Hepatocyte (in vitro differentiated cells): ENCODE data around the gene LAMC2. TPM values are rescaled to one million over a fixed set of nuclear protein-coding genes. Genes with fewer than 3 reads are reported as not detected.

Source experiments
- DNase-seq: peaks from one replicate; pipeline ENCODE4 v3.0.0-alpha.2; 2016; ENCODE audit warnings: low spot score
- H2AFZ ChIP-seq: fragments of 200-600 bp; sonication (generic); 2 replicates; pipeline ENCODE4 v1.6.0; 2016; ENCODE audit warnings: antibody characterized with exemption, mild to moderate bottlenecking
- H3K27ac ChIP-seq: fragments of 200-600 bp; sonication (generic); 2 replicates; pipeline ENCODE4 v1.5.1; 2016; ENCODE audit warnings: mild to moderate bottlenecking
- H3K27me3 ChIP-seq: fragments of 200-600 bp; sonication (generic); 2 replicates; pipeline ENCODE4 v1.6.1; 2016
- H3K36me3 ChIP-seq: fragments of 200-600 bp; sonication (generic); replicated peaks from 2 replicates; pipeline ENCODE4 v1.5.1; 2016; ENCODE audit warnings: low read depth; ENCODE audit not compliant: insufficient read depth
- H3K4me1 ChIP-seq: fragments of 200-600 bp; sonication (generic); 2 replicates; pipeline ENCODE4 v1.5.1; 2016; ENCODE audit warnings: mild to moderate bottlenecking, moderate library complexity; ENCODE audit not compliant: insufficient read depth
- H3K4me2 ChIP-seq: fragments of 200-600 bp; sonication (generic); 2 replicates; pipeline ENCODE4 v1.6.0; 2016
- H3K4me3 ChIP-seq: fragments of 200-600 bp; sonication (generic); 2 replicates; pipeline ENCODE4 v1.5.1; 2016; ENCODE audit warnings: mild to moderate bottlenecking
- H3K79me2 ChIP-seq: fragments of 200-600 bp; sonication (generic); 2 replicates; pipeline ENCODE4 v1.6.0; 2017; ENCODE audit warnings: mild to moderate bottlenecking
- H3K9me2 ChIP-seq: fragments of 200-600 bp; sonication (generic); replicated peaks from 2 replicates; pipeline ENCODE4 v1.6.0; 2017; ENCODE audit warnings: mild to moderate bottlenecking; ENCODE audit not compliant: insufficient read depth
- H3K9me3 ChIP-seq: fragments of 200-600 bp; sonication (generic); 2 replicates; pipeline ENCODE4 v1.5.1; 2016; ENCODE audit warnings: low read depth, mild to moderate bottlenecking
- H4K20me1 ChIP-seq: fragments of 200-600 bp; sonication (generic); 2 replicates; pipeline ENCODE4 v1.6.0; 2016; ENCODE audit warnings: mild to moderate bottlenecking; ENCODE audit not compliant: insufficient read depth, poor library complexity, severe bottlenecking
- CTCF ChIP-seq: fragments of 200-600 bp; sonication (generic); IDR thresholded peaks from 2 replicates; pipeline ENCODE4 v1.5.1; 2016; ENCODE audit warnings: antibody characterized with exemption, mild to moderate bottlenecking; ENCODE audit not compliant: poor library complexity
- EZH2 ChIP-seq: fragments of 200-600 bp; sonication (generic); IDR thresholded peaks from 2 replicates; pipeline ENCODE4 v1.6.1; 2016; ENCODE audit warnings: antibody characterized with exemption, mild to moderate bottlenecking, borderline replicate concordance
- EZH2phosphoT487 ChIP-seq: fragments of 200-600 bp; sonication (generic); IDR thresholded peaks from one replicate; pipeline ENCODE4 v1.6.1; 2018; ENCODE audit warnings: antibody characterized with exemption, mild to moderate bottlenecking, low read depth, moderate library complexity; ENCODE audit not compliant: unreplicated experiment, severe bottlenecking
- WGBS: methylation state at CpG from one replicate; pipeline ENCODE4 v1.1.6; 2016; ENCODE audit warnings: low lambda C conversion rate; ENCODE audit errors: missing lambda C conversion rate; 5-methylcytosine and 5-hydroxymethylcytosine counted together
- polyA plus RNA-seq: library from polyadenylated mRNA; unstranded; fragments of >200 nt; fragmentation: Nextera tagmentation; extraction: Ambion mirVana; gene quantifications from 2 replicates; pipeline ENCODE4 v1.2.1, GENCODE V29; 2016
- total RNA-seq: library from RNA; depleted of rRNA; stranded (reverse); fragments of >200 nt; gene quantifications from 2 replicates; pipeline ENCODE4 v1.2.3, GENCODE V29; 2014

Gene LAMC2
- total and polyA plus RNA-seq, 2 experiments from 2014 or later, result 45.3 to 76.3 TPM

GRCh38 chr1:183188240-183188639, 2.2 kb downstream of the LAMC2 start:
- Histone ChIP-seq H3K27me3 (no peaks in the 10 kb centered on the region), H3K4me1 (no peaks in the 10 kb centered on the region), H3K9me2 (no peaks in the 10 kb centered on the region), H3K36me3 (no peaks in the 10 kb centered on the region), H2AFZ (no peak overlapping the region), H3K79me2 (peaks cover 8% of the 10 kb centered on the region), H3K4me3 (no peak overlapping the region), H3K27ac (no peak overlapping the region), H4K20me1 (no peaks in the 10 kb centered on the region), H3K9me3 (no peaks in the 10 kb centered on the region), H3K4me2 (peak overlapping the region; percentile 81)
- no peak for DNase-seq
- 89% methylated on average over 1 of the region's 1 CpG for WGBS
- no peak for TF ChIP-seq EZH2
- no peak for TF ChIP-seq CTCF
- no peak for TF ChIP-seq EZH2phosphoT487

GRCh38 chr1:183191833-183192232, 5.8 kb downstream of the LAMC2 start:
- H3K9me3 ChIP-seq, result no peaks in the 10 kb centered on the region
- 86% methylated on average over 1 of the region's 1 CpG for WGBS
- DNase-seq, result no peak
- peaks cover 8% of the 10 kb centered on the region for H3K79me2 ChIP-seq
- H3K4me3 ChIP-seq, result no peak overlapping the region
- H3K4me2 ChIP-seq, result no peak overlapping the region
- H3K36me3 ChIP-seq, result no peaks in the 10 kb centered on the region
- no peak for TF ChIP-seq EZH2phosphoT487
- no peak for TF ChIP-seq CTCF
- TF ChIP-seq EZH2, result no peak
- no peaks in the 10 kb centered on the region for H4K20me1 ChIP-seq
- H3K4me1 ChIP-seq, result no peaks in the 10 kb centered on the region
- no peak overlapping the region for H2AFZ ChIP-seq
- H3K9me2 ChIP-seq, result no peaks in the 10 kb centered on the region
- no peaks in the 10 kb centered on the region for H3K27me3 ChIP-seq
- H3K27ac ChIP-seq, result no peak overlapping the region

- no peaks in the 10 kb centered on the region for H3K9me2 ChIP-seq
- no peaks in the 10 kb centered on the region for H3K36me3 ChIP-seq
- TF ChIP-seq CTCF, result no peak
- TF ChIP-seq EZH2phosphoT487, result no peak
- no peak for TF ChIP-seq EZH2
- H3K4me3 ChIP-seq, result no peak overlapping the region
- H3K27me3 ChIP-seq, result no peaks in the 10 kb centered on the region
- H3K9me3 ChIP-seq, result no peaks in the 10 kb centered on the region
- H3K79me2 ChIP-seq, result no peaks in the 10 kb centered on the region
- no peak for DNase-seq
- 96% methylated on average over 4 of the region's 4 CpGs for WGBS
- no peaks in the 10 kb centered on the region for H4K20me1 ChIP-seq
- H2AFZ ChIP-seq, result no peak overlapping the region
- H3K4me2 ChIP-seq, result no peak overlapping the region
- H3K27ac ChIP-seq, result no peak overlapping the region
- no peaks in the 10 kb centered on the region for H3K4me1 ChIP-seq
Measured at GRCh38 chr1:183193963-183194525, 8.0 kb downstream of the LAMC2 start.
